NCI-H128 (cell line): Measurements from ENCODE around the gene C1orf159.
A peak's percentile ranks its signal among the peaks of the same experiment; 100 is the strongest.

Experiments used
- DNase-seq: peaks from one replicate; lab custom pipeline; 2025; ENCODE audit not compliant: unreplicated experiment; lab: John Stamatoyannopoulos, UW

C1orf159 gene

DNA sequence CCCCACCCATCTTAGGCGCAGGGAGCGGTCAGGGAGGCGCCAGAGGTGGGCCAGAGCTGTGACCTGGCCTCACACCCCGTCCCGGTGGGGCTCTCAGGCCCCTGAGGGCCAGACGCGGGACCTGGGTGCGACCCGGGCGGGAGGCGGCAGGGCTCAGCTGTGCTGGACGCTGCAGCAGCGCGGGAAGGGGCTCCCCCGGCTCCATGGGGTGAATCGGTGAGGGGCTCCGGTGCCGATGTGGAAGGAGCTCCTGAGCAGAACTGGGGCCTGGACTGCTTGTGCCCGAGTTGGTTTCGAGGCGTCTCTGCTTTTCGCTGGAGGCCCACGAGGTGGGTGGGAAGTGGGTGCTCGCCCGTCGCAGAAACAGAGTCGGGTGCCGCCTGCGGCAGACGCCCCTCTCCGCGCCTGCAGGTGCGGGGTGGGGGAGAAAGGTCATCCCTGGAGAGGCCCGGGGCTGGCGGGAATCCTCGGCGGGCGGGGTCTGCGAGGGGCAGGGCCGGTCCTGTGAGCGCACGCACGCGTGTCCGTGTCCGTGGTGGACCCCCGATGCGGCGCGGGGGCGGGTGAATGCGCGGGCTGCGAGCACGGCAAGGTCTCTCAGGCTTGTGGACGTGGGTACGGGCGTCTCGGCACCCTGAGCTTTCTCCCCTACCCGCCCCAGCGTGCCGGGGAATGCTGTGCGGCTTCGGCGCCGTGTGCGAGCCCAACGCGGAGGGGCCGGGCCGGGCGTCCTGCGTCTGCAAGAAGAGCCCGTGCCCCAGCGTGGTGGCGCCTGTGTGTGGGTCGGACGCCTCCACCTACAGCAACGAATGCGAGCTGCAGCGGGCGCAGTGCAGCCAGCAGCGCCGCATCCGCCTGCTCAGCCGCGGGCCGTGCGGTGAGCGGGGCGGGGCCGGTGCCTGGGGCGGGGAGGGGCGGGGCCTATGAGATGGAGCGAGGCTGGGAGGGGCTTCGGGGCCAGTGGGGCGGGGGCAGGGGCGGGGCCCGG, 75.6 kb downstream of the C1orf159 start:
- no peak for DNase-seq

DNA sequence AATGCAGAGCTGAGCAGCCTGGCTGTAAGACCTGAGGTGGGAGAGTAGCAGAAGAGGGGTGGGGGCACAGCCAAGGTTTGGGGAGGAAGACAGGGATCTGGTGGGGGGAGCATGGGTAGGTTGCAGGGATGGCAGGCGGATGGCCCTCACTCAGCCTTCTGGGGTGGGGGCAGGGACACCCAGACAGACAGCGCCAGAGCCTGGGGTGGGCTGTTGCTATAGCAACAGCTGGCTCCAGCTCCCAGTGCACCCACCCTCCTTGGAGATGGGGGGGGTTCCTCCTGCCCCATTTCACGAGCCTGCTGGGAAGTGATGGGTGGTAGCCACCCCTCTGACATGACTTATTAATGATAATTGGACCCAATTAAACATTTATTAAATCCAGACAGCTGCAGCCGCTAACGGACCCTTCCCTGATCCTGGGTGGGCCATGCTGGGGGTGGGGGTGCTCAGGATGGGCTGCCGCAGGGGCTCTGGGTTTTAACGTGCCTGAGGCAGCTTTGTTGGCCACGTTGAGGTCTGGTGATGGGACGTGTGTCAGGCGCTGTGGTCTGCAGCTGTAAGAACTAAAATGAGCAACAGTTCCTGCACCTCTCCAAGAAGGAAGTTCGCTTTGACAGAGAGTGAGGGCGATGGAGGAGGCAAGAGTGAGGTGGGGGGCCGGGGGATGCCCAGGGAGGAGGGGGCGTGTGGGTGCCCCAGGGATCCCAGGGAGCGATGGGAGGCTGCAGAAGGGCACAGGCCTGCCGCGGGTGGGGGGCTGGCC, 76.6 kb downstream of the C1orf159 start:
- DNase-seq = no peak

DNA sequence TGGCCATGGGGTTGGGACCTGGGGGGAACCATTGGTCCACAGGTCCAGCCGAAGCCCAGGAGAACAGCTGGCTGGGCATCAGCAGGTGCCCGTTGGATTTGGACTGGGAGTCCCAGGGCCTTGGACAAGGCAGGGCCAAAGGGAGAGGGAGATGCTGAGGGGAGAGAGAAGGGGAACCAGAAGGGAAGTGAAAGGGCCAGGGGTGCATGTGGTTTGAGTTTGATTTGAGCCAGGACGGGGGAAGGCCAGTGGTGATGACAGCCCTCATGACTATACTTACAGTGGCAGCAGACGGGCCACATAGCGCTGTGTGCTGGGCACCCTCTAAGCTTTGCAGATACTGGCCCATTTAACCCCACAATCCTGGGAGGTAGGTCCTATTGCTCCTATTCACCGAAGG, 77.2 kb downstream of the C1orf159 start:
- no peak for DNase-seq

DNA sequence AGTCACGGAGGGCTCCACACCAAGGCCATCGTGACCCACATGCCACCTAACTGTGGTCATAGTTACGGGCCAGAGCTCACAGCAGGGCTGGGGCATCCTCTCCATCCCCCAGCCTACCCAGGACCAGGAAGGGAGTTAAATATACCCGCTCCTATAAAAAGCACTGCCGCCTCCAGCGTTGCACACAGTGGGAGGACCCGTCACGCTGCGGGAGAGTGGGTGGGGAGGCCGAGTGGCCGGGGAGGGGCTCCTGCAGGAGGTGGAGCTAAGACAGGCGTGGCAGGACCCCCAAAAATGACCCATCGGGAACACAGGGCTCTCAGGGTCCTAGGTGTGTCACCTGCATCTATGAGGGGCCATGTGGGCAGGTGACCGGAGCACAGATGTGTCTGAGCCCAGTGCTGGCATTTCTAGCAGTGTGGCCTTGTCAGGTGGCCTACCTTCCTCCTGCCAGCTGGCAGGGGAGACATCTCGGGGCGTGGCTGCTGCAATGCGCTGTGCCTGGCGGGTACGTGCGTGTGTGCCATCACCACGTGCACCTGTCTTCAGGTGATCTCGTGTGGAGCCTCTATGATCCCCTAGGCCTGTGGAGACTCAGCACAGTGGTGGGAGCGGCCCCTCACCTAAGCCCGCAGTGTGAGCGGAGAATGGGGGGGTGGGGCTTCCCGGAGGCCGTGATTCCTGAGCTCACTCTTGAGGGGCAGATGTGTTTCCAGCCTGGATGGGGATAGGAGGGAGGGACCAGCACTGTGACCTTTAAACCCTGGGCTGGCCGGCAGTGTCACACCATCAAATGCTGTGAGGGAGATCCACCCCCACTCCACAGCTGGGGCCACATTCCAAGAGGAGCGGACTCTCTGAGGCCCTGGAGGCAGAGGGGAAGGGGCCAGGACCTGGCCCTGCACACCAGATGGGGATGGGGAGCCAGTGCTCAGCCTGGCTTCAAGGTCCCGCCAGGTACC, 78.2 kb downstream of the C1orf159 start:
- DNase-seq = no peak

DNA sequence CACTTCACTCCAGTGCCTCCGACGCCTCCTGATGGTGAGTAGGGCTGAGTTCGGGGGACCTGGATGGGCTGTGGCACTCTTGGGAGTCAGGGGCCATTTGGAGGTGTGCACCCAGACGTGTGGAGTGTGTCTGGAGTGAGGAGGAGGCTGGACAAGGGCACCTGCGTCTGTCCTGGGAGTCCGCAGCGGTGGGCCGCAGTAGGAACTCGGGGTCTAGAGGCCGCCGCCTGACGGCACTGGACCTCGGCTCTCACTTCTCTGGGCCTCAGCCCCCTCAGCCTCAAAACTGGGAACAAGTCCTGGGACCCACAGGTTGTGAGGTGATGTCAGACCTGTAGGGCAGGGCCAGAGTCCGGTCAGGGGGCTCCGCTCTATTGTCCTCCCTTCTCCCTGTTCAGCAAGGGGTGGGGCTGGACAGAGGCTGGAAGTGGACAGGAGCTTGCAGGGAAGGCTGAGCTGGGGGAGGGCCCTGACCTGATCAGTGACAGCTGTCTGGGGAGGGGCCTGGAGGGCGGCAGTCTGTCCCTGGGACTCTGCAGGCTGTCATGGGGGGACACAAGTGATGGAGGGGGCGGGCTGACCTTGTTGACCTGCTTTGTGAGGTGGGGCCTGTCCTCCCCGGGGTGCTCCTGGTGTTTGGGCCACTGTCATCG, 80.5 kb downstream of the C1orf159 start:
- DNase-seq = no peak

DNA sequence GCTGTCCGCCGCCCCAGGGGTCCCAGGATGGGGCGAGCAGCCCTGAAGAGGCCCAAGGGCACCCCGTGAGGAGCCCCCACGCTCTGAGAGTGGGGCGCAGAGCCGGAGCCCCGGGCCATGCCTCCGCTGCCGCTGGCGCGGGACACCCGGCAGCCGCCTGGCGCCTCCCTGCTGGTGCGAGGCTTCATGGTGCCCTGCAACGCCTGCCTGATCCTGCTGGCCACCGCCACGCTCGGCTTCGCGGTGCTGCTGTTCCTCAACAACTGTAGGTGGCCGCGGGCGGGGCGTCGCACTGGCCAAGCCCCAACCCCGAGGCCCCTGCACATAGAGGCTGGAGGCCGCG, 81.5 kb downstream of the C1orf159 start:
- DNase-seq = no peak

DNA sequence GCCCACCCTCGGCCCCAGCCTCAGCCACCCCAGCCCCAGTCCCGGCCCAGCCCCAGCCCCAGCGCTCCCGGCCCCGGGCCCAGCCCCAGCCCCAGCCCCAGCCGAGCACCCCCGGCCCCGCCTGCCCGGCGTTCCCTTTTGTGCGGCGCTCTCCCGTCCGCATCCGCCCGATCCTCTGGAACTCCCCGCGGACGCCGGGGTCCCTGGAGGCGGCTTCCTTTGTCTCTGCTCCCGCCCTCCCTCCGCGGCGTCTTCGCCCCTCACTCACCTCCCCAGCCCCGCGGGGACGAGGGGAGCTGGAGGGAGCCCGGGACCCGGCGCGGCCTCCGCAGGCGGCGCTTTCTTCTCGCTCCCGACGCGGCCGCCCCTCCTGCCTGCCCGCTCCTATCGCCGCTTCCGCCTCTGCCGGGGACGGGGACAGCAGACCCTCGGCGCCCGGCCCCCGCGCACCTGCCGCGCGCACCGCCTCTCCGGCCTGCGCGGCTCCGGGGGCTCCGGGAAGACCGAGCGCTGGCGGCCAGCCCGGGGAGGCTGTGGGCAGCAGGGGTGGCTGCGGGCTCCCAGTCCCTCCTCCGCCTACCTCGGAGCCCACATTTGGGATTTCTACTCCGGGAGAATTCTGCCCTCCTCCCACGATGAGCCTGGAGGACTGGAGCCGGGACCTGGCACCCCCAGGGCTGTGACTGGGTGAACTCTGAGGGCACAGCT, 82.0 kb downstream of the C1orf159 start:
- no peak for DNase-seq

DNA sequence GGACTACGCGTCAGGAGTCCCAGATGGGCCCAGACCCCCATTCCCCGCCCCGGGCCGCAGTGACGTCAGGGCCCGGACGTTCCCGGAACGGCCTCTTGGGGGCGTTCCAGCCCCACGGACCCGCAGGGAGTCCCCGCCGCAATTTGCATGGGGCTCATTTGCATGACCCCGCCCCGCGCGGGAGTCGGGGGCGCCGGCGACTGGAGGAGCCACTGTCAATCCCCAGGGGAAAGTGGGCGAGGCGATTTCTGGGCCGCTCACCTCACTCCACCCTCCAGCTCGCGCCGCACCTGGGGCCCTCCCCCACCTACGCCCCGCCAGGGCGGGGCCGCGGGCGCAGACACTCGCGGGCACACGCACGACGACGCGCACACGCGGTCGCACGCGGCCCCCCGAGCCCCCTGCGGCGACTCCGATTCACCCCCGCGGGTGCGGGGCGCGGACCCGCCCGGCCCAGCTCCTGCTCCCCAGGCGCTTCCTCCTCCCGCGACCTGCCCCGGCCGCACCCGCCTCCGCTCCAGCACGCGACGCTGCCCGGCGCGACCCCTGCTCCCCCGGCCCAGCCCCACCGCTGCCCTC, 82.8 kb downstream of the C1orf159 start:
- DNase-seq = peak; percentile 90

DNA sequence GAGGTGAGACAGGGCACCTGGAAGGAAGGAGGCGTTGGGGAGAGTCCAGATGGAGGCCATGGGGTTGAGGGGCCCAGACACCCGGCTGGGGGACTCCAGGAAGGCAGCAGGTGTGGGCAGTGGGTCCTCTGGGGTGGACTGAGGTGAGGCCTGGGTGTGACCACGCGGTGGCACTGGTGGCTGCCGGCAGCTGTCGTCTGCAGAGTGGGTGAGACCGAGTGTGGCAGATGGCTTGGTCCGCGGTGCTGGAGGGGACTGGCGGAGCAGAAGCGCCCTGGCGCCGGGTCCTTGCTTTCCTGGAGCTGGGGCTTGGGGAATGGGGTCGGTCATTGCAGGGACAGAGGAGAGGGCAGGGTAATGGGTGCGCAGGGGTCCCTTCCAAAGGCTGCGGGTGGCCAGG, 83.5 kb downstream of the C1orf159 start:
- no peak for DNase-seq
